NCI-H2171 treated with DMSO at 0.1 percent for 48 hours (cell line): ENCODE data around the gene TMPRSS15.

Experiments used
- DNase-seq: peaks from one replicate; lab custom pipeline; 2025; lab: John Stamatoyannopoulos, UW

Gene TMPRSS15

GRCh38 chr21:18349468-18349867 lies 54.1 kb downstream of the TMPRSS15 start:
- no peak for DNase-seq

- DNase-seq: no peak
These were observed 63.1 kb downstream of the TMPRSS15 start for GRCh38 chr21:18340387-18340942.

GRCh38 chr21:18335651-18336236 lies 67.8 kb downstream of the TMPRSS15 start:
- DNase-seq: no peak

- DNase-seq: no peak
These were observed 69.5 kb downstream of the TMPRSS15 start for GRCh38 chr21:18334066-18334465.

GRCh38 chr21:18318156-18318555 lies 85.4 kb downstream of the TMPRSS15 start:
- no peak for DNase-seq

GRCh38 chr21:18298228-18298627 lies 105.4 kb downstream of the TMPRSS15 start:
- no peak for DNase-seq

GRCh38 chr21:18294100-18294499 lies 109.5 kb downstream of the TMPRSS15 start:
- no peak for DNase-seq

GRCh38 chr21:18289876-18290275 lies 113.7 kb downstream of the TMPRSS15 start:
- DNase-seq: no peak

- no peak for DNase-seq
These were observed 118.2 kb downstream of the TMPRSS15 start for GRCh38 chr21:18285379-18285778.

- no peak for DNase-seq
These were observed 127.8 kb downstream of the TMPRSS15 start for GRCh38 chr21:18275781-18276180.

GRCh38 chr21:18274370-18274769 lies 129.2 kb downstream of the TMPRSS15 start:
- DNase-seq: no peak

GRCh38 chr21:18273400-18273799 lies 130.2 kb downstream of the TMPRSS15 start:
- no peak for DNase-seq

- DNase-seq: no peak
These were observed 133.7 kb downstream of the TMPRSS15 start for GRCh38 chr21:18269856-18270255.

- no peak for DNase-seq
These were observed 134.7 kb downstream of the TMPRSS15 start for GRCh38 chr21:18268906-18269305.

- DNase-seq: no peak
These were observed 136.1 kb downstream of the TMPRSS15 start for GRCh38 chr21:18267496-18267895.

- no peak for DNase-seq
These were observed 137.6 kb downstream of the TMPRSS15 start for GRCh38 chr21:18265944-18266343.

- DNase-seq: no peak
These were observed 149.8 kb downstream of the TMPRSS15 start for GRCh38 chr21:18253799-18254198.

- DNase-seq: no peak
These were observed 150.4 kb downstream of the TMPRSS15 start for GRCh38 chr21:18253221-18253620.

- DNase-seq: no peak
These were observed 150.9 kb downstream of the TMPRSS15 start for GRCh38 chr21:18252680-18253079.

- DNase-seq: no peak
These were observed 151.3 kb downstream of the TMPRSS15 start for GRCh38 chr21:18252256-18252655.

- DNase-seq: no peak
These were observed 152.5 kb downstream of the TMPRSS15 start for GRCh38 chr21:18251065-18251464.

- peak; percentile 80 for DNase-seq
These were observed 153.9 kb downstream of the TMPRSS15 start for GRCh38 chr21:18249672-18250071.

GRCh38 chr21:18248171-18248570 lies 155.4 kb downstream of the TMPRSS15 start:
- DNase-seq: no peak

- peak; percentile 37 for DNase-seq
These were observed 158.1 kb downstream of the TMPRSS15 start for GRCh38 chr21:18245464-18245967.
